Right lobe of liver (tissue), 6 donors: ENCODE measurements around the gene RAB11FIP3. TPM values are rescaled to one million over a fixed set of nuclear protein-coding genes. Genes with fewer than 3 reads are reported as not detected.

Source experiments
- ATAC-seq, 4 donors: fragments of 200-7000 bp; cut with Tn5 transposase; one replicate each; pipeline ENCODE4 v1.9.1; 2020; ENCODE audit warnings: mild to moderate bottlenecking in 4 of 4, moderate library complexity in 4 of 4
- DNase-seq, 3 donors: peaks; one replicate each; pipeline ENCODE4 v3.0.0-alpha.2; 2020
- H3K27ac ChIP-seq, 3 donors: fragments of 200-600 bp; one replicate each; pipeline ENCODE4 v1.8.0; 2022
- H3K27me3 ChIP-seq, 2 donors: fragments of 200-600 bp; one replicate each; pipeline ENCODE4 v1.8.0; 2022
- H3K36me3 ChIP-seq, 4 donors: fragments of 200-600 bp; sonication (generic) in 1 of 4; one replicate each; pipeline versions ENCODE4 v1.5.1 to v1.8.0; 2017 to 2022; ENCODE audit warnings: control low read depth in 1 of 4
- H3K4me1 ChIP-seq, 4 donors: fragments of 200-600 bp; sonication (generic) in 1 of 4; one replicate each; pipeline versions ENCODE4 v1.5.1 to v1.8.0; 2017 to 2022; ENCODE audit warnings: control low read depth in 1 of 4
- H3K4me3 ChIP-seq, 3 donors: fragments of 200-600 bp; one replicate each; pipeline ENCODE4 v1.8.0; 2022
- H3K9me3 ChIP-seq, 4 donors: fragments of 200-600 bp; sonication (generic) in 1 of 4; one replicate each; pipeline versions ENCODE4 v1.5.1 to v1.8.0; 2017 to 2022; ENCODE audit warnings: control low read depth in 1 of 4
- CTCF ChIP-seq, 4 donors: fragments of 200-600 bp in 3 of 4; fragments of 450-650 bp in 1 of 4; IDR thresholded peaks; one replicate each; pipeline versions ENCODE4 v1.5.1 to v1.8.0; 2016 to 2022; ENCODE audit warnings: antibody characterized with exemption in 4 of 4, mild to moderate bottlenecking in 2 of 4
- POLR2A ChIP-seq: fragments of 450-650 bp; IDR thresholded peaks from one replicate; pipeline ENCODE4 v1.6.1; 2017; ENCODE audit warnings: antibody characterized with exemption, mild to moderate bottlenecking
- WGBS: methylation state at CpG from one replicate; pipeline ENCODE4 v1.1.6; 2018; ENCODE audit warnings: low coverage, low lambda C conversion rate; ENCODE audit not compliant: insufficient coverage; ENCODE audit errors: missing lambda C conversion rate; 5-methylcytosine and 5-hydroxymethylcytosine counted together
- intact Hi-C, 2 donors: fragments of 100-400 bp; cut with DNase I; formaldehyde crosslinking; loops; one replicate each; pipeline versions ENCODE4 v1.11.2 to v1.14.1; 2022
- microRNA-seq, 2 donors: library from miRNA; unstranded; fragments of <30 nt; microRNA quantifications; one replicate each; pipeline ENCODE4, GENCODE V29; 2019 to 2020
- small RNA-seq, 2 experiments: library from RNA; depleted of rRNA; stranded (forward); fragments of <200 nt; gene quantifications; one replicate each; pipeline ENCODE3, GENCODE V24; 2016
- total RNA-seq, 6 experiments: library from RNA; depleted of rRNA in 2 of 6; stranded (reverse); fragments of >200 nt in 2 of 6; fragmentation: NEBNext Ultra II Directional in 3 of 6; extraction: Animal tissue kit (Norgen Biotek cat#: 25700) in 3 of 6; gene quantifications; one replicate each; pipeline versions ENCODE4 v1.1.0 to v1.2.4, GENCODE V29; 2016 to 2023
- donor health status: DM: no; HTN: yes; CAD: no.
- donor health status: DM: no; HTN: no; CAD: no.
- donor health status: DM: no; HTN: no; CAD: no.
- donor health status: DM: no; HTN: yes; CAD: no.
- donor health status: DM: no; HTN: yes; CAD: no.

RAB11FIP3 gene
- total RNA-seq, 6 experiments from 2014 or later = 19.5 to 38.3 (median 25.5) TPM

- Histone ChIP-seq H3K36me3 (no peaks in the 10 kb centered on the region), H3K4me1 (peaks cover 0 to 8% (median 0%) of the 10 kb centered on the region in 4 donors), H3K27me3 (no peaks in the 10 kb centered on the region), H3K27ac (peak overlapping the region in 1 of 3 donors; percentile 29), H3K4me3 (peak overlapping the region in 1 of 3 donors; percentile 26), H3K9me3 (no peaks in the 10 kb centered on the region)
- intact Hi-C loops = no loop called here
- no peak for DNase-seq
- TF ChIP-seq CTCF (IDR thresholded peaks at IDR 0.05) (no peak), POLR2A (no peak)
- WGBS = no CpG with 5 or more reads among the region's 35 CpGs
- no peak for ATAC-seq
Observed at GRCh38 chr16:567373-568256, 142.2 kb downstream of the RAB11FIP3 start.

GRCh38 chr16:568401-569258 lies 143.2 kb downstream of the RAB11FIP3 start:
- 70% methylated on average over 3 of the region's 11 CpGs for WGBS
- Histone ChIP-seq H3K9me3 (no peaks in the 10 kb centered on the region), H3K36me3 (no peaks in the 10 kb centered on the region), H3K27ac (peak overlapping the region in 1 of 3 donors; percentile 68), H3K27me3 (no peaks in the 10 kb centered on the region), H3K4me3 (no peak overlapping the region), H3K4me1 (peaks cover 0 to 8% (median 0%) of the 10 kb centered on the region in 4 donors)
- DNase-seq = no peak
- no peak for TF ChIP-seq CTCF (IDR thresholded peaks at IDR 0.05)
- TF ChIP-seq POLR2A = no peak
- no peak for ATAC-seq
- intact Hi-C loops = no loop called here

- 12% methylated on average over 5 of the region's 87 CpGs for WGBS
- intact Hi-C loops = no loop called here
- H3K27me3 ChIP-seq = no peaks in the 10 kb centered on the region
- no peaks in the 10 kb centered on the region for H3K36me3 ChIP-seq
- DNase-seq (peak; percentile 64 to 73 (median 70)), ATAC-seq (peak; percentile 45 to 71 (median 65))
- no peaks in the 10 kb centered on the region for H3K9me3 ChIP-seq
- TF ChIP-seq POLR2A (no peak), CTCF (IDR thresholded peaks at IDR 0.05) (no peak)
- H3K27ac ChIP-seq = peak within 1 kb of the TSS; percentile 44 to 68 (median 51)
- peaks cover 0 to 8% (median 0%) of the 10 kb centered on the region in 4 donors for H3K4me1 ChIP-seq
- peak within 1 kb of the TSS; percentile 69 to 93 (median 82) for H3K4me3 ChIP-seq
Observed at GRCh38 chr16:569445-570254, 144.2 kb downstream of the RAB11FIP3 start, which contains the start of gene PIGQ. PIGQ (plus strand) TSS chr16:569968; CDS start chr16:574075, 4,107 bp downstream.

Small RNA genes within 50 kb of the gene (microRNA-seq; reads per million reads assigned to microRNA genes)
- 2.0 to 2.6 reads per million in 2 donors for gene MIR3176
- 0.29 to 1.3 reads per million in 2 donors for gene MIR5587

Small RNA genes within 50 kb of the gene (small RNA-seq; reads per million reads assigned to genes)
- gene MIR3176 = 0 to 0.19 reads per million in 2 experiments
- gene MIR5587 = 0 to 0.29 reads per million in 2 experiments
- gene RF00019 = 0 reads per million in 2 experiments
- 0 reads per million in 2 experiments for gene Z98883.1

Other genes starting within 250 kb of the RAB11FIP3 start
- 100 to 1,000 TPM in 3 of 6 experiments, 10 to 100 TPM in 1, 1 to 10 TPM in 2; 8.0 to 789 (median 84.3) TPM for gene HBA1, start 249.0 kb upstream of the RAB11FIP3 start, total RNA-seq
- gene HBQ1, start 245.2 kb upstream of the RAB11FIP3 start, total RNA-seq = under 1 TPM in 1 of 6 experiments, not detected in 5; 0.47 TPM
- 10 to 100 TPM; 18.9 to 30.2 (median 20.4) TPM for gene LUC7L, start 196.2 kb upstream of the RAB11FIP3 start, total RNA-seq
- gene FAM234A, start 190.8 kb upstream of the RAB11FIP3 start, total RNA-seq = 10 to 100 TPM; 31.7 to 64.8 (median 41.9) TPM
- 1 to 10 TPM in 1 of 6 experiments, under 1 TPM in 5; 0.37 to 1.3 (median 0.80) TPM for gene RGS11, start 149.7 kb upstream of the RAB11FIP3 start, total RNA-seq
- gene ARHGDIG, start 145.1 kb upstream of the RAB11FIP3 start, total RNA-seq = not detected
- not detected for gene PDIA2, start 142.5 kb upstream of the RAB11FIP3 start, total RNA-seq
- gene AXIN1, start 72.9 kb upstream of the RAB11FIP3 start, total RNA-seq = 10 to 100 TPM in 3 of 6 experiments, 1 to 10 TPM in 3; 5.5 to 17.4 (median 9.4) TPM
- gene MRPL28, start 55.1 kb upstream of the RAB11FIP3 start, total RNA-seq = 10 to 100 TPM; 29.9 to 64.7 (median 32.6) TPM
- 10 to 100 TPM; 24.3 to 44.6 (median 28.0) TPM for gene PGAP6, start 43.7 kb upstream of the RAB11FIP3 start, total RNA-seq
- 10 to 100 TPM; 50.3 to 83.6 (median 61.0) TPM for gene NME4, start 28.4 kb upstream of the RAB11FIP3 start, total RNA-seq
- gene DECR2, start 23.8 kb upstream of the RAB11FIP3 start, total RNA-seq = 100 to 1,000 TPM in 3 of 6 experiments, 10 to 100 TPM in 3; 73.6 to 169 (median 97.0) TPM
- gene CAPN15, start 102.1 kb downstream of the RAB11FIP3 start, total RNA-seq = 10 to 100 TPM; 17.3 to 34.3 (median 23.3) TPM
- gene PRR35, start 134.7 kb downstream of the RAB11FIP3 start, total RNA-seq = not detected
- gene NHLRC4, start 141.4 kb downstream of the RAB11FIP3 start, total RNA-seq = under 1 TPM in 5 of 6 experiments, not detected in 1; 0.12 to 0.33 (median 0.28) TPM
- gene PIGQ, start 144.3 kb downstream of the RAB11FIP3 start, total RNA-seq = 10 to 100 TPM; 19.5 to 32.0 (median 27.8) TPM
- 10 to 100 TPM in 5 of 6 experiments, 1 to 10 TPM in 1; 10.0 to 14.1 (median 12.0) TPM for gene RAB40C, start 164.4 kb downstream of the RAB11FIP3 start, total RNA-seq
- gene WFIKKN1, start 205.3 kb downstream of the RAB11FIP3 start, total RNA-seq = under 1 TPM; 0.43 to 0.70 (median 0.56) TPM
- 100 to 1,000 TPM in 1 of 6 experiments, 10 to 100 TPM in 5; 22.7 to 126 (median 32.6) TPM for gene METTL26, start 210.7 kb downstream of the RAB11FIP3 start, total RNA-seq
- gene MCRIP2, start 216.2 kb downstream of the RAB11FIP3 start, total RNA-seq = 100 to 1,000 TPM in 2 of 6 experiments, 10 to 100 TPM in 4; 48.8 to 130 (median 76.7) TPM
- gene WDR90, start 223.7 kb downstream of the RAB11FIP3 start, total RNA-seq = 10 to 100 TPM in 4 of 6 experiments, 1 to 10 TPM in 2; 7.2 to 18.1 (median 11.8) TPM
- gene RHOT2, start 242.5 kb downstream of the RAB11FIP3 start, total RNA-seq = 10 to 100 TPM; 28.5 to 44.8 (median 40.3) TPM